HG03558 (cell line): ENCODE results near the gene SSB.
"Not testable (repeated sequence)": the region's sequence is repeated elsewhere in the genome, so short reads cannot be mapped to it uniquely, and the experiment has no call there.

Source experiments
- ATAC-seq: cut with Tn5 transposase; IDR thresholded peaks from one replicate; pipeline ENCODE4 v1.9.1; 2021; ENCODE audit warnings: moderate number of reproducible peaks; ENCODE audit not compliant: unreplicated experiment; ENCODE audit errors: extremely low read depth

SSB gene

GRCh38 chr2:169798718-169799592 lies at the start of gene SSB:
TSS of gene SSB (plus strand) at chr2:169798871. CDS start at chr2:169800961, 2,090 bp downstream.
- peak; percentile 88 for ATAC-seq

GRCh38 chr2:169752752-169753151 lies 45.9 kb upstream of the SSB start:
- no peak for ATAC-seq

GRCh38 chr2:169755083-169755870 lies 43.4 kb upstream of the SSB start:
- no peak for ATAC-seq

- ATAC-seq = no peak
Observed at GRCh38 chr2:169756342-169756741, 42.3 kb upstream of the SSB start.

GRCh38 chr2:169757356-169757755 lies 41.3 kb upstream of the SSB start:
- ATAC-seq = no peak

- ATAC-seq = no peak
Observed at GRCh38 chr2:169757778-169758177, 40.9 kb upstream of the SSB start.

- no peak for ATAC-seq
Observed at GRCh38 chr2:169759987-169760386, 38.7 kb upstream of the SSB start.

GRCh38 chr2:169760798-169761197 lies 37.9 kb upstream of the SSB start:
- ATAC-seq = not testable (repeated sequence)

GRCh38 chr2:169761251-169761969 lies 37.3 kb upstream of the SSB start:
- ATAC-seq = no peak

GRCh38 chr2:169761970-169762292 lies 36.7 kb upstream of the SSB start:
- no peak for ATAC-seq

GRCh38 chr2:169765523-169765922 lies 33.1 kb upstream of the SSB start:
- ATAC-seq = no peak

- no peak for ATAC-seq
Observed at GRCh38 chr2:169767243-169767888, 31.3 kb upstream of the SSB start.

GRCh38 chr2:169768262-169768995 lies 30.2 kb upstream of the SSB start:
- ATAC-seq = no peak

GRCh38 chr2:169771021-169771420 lies 27.6 kb upstream of the SSB start:
- no peak for ATAC-seq

- ATAC-seq = no peak
Observed at GRCh38 chr2:169771612-169772011, 27.1 kb upstream of the SSB start.

GRCh38 chr2:169772651-169773050 lies 26.0 kb upstream of the SSB start:
- no peak for ATAC-seq

GRCh38 chr2:169775354-169775753 lies 23.3 kb upstream of the SSB start:
- ATAC-seq = no peak

- no peak for ATAC-seq
Observed at GRCh38 chr2:169775765-169776164, 22.9 kb upstream of the SSB start.

- ATAC-seq = no peak
Observed at GRCh38 chr2:169776252-169776761, 22.4 kb upstream of the SSB start.
